ENCODE data around the gene PIK3AP1. TPM values are rescaled to one million over a fixed set of nuclear protein-coding genes. Genes with fewer than 3 reads are reported as not detected.

The PIK3AP1 gene
- total and polyA plus RNA-seq, 2 of the 8 experiments (the other 6 are each of a cell fraction or from before 2014, with no cell fraction given), result 1.9 to 4.5 TPM

GRCh38 chr10:96712662-96713271, 7.5 kb downstream of the PIK3AP1 start:
- Histone ChIP-seq H3K27ac (ENCODE audit: low read depth, low read length) (no peak overlapping the region), H3K56ac (replicated peaks; ENCODE audit: insufficient read length, low read depth, low read length) (no peak overlapping the region), H3K79me1 (ENCODE audit: low read depth, low read length) (no peaks in the 10 kb centered on the region), H3K14ac (ENCODE audit: insufficient read length) (no peak overlapping the region), H3K4me1 (replicated peaks in 1 of 4; ENCODE audit: control insufficient read depth in 3 of 4, insufficient read depth in 4 of 4, low read length in 3 of 4) (no peaks in the 10 kb centered on the region), H2AFZ (ENCODE audit: low read length) (no peak overlapping the region), H2AK5ac (ENCODE audit: low read depth, low read length) (no peak overlapping the region), H4K8ac (ENCODE audit: extremely low read depth, insufficient read depth, low read length) (no peak overlapping the region), H3K4me2 (ENCODE audit: insufficient read depth in 1 of 2, low read depth in 2 of 2, low read length in 2 of 2) (no peak overlapping the region), H3K9me3 (ENCODE audit: insufficient read depth in 2 of 2, low read depth in 1 of 2, low read length in 1 of 2) (no peaks in the 10 kb centered on the region), H3K23me2 (ENCODE audit: low read depth, low read length) (no peaks in the 10 kb centered on the region), H4K91ac (replicated peaks; ENCODE audit: insufficient read length, low read length) (no peak overlapping the region), H3K4ac (replicated peaks; ENCODE audit: insufficient read length, low read depth, low read length) (no peak overlapping the region), H3K18ac (ENCODE audit: extremely low read depth, low read length) (no peak overlapping the region), H3K23ac (ENCODE audit: insufficient read length) (no peak overlapping the region), H2BK15ac (ENCODE audit: low read length) (no peak overlapping the region), H3K4me3 (ENCODE audit: extremely low read depth in 1 of 4, insufficient read depth in 2 of 4, low read depth in 3 of 4, low read length in 4 of 4) (no peak overlapping the region), H3K79me2 (ENCODE audit: control insufficient read depth in 1 of 2, insufficient read depth in 2 of 2, low read length in 2 of 2) (no peaks in the 10 kb centered on the region), H4K5ac (ENCODE audit: insufficient read length, low read depth, low read length) (no peak overlapping the region), H2BK5ac (ENCODE audit: low read depth, low read length) (no peak overlapping the region), H3K27me3 (replicated peaks in 1 of 4; ENCODE audit: control insufficient read depth in 3 of 4, extremely low read depth in 1 of 4, insufficient read depth in 3 of 4, low read length in 3 of 4) (no peaks in the 10 kb centered on the region; a peak in 1 of 7 replicates), H2BK20ac (ENCODE audit: low read length) (no peak overlapping the region), H2BK12ac (ENCODE audit: low read depth, low read length) (no peak overlapping the region), H3K9ac (replicated peaks in 1 of 4; ENCODE audit: extremely low read depth in 1 of 4, low read depth in 3 of 4, low read length in 3 of 4) (no peak overlapping the region), H2BK120ac (replicated peaks; ENCODE audit: low read depth, low read length) (no peak overlapping the region), H3K36me3 (ENCODE audit: control insufficient read depth in 2 of 4, insufficient read depth in 4 of 4, low read length in 3 of 4) (no peaks in the 10 kb centered on the region), H4K20me1 (replicated peaks in 1 of 2; ENCODE audit: control insufficient read depth in 1 of 2, insufficient read depth in 2 of 2, low read length in 2 of 2) (no peaks in the 10 kb centered on the region)
- WGBS, 2 experiments (ENCODE audit: extremely low coverage in 1 of 2, insufficient coverage in 1 of 2, insufficient read length in 1 of 2, insufficient replicate concordance in 2 of 2, low coverage in 1 of 2, low lambda C conversion rate in 2 of 2, missing lambda C conversion rate in 1 of 2), result 95% methylated on average over 10 of the region's 10 CpGs; no CpG with 5 or more reads in 1 of the 2 experiments
- CTCF ChIA-PET (ENCODE audit: partially characterized antibody), result interaction anchor here (0.6 to 1.0 kb wide), 3 partner anchors 241 to 356 kb away, joined by 3 to 4 read pairs (median 3); no protein-coding TSS in a partner anchor
- TF ChIP-seq ATF3 (IDR thresholded peaks at IDR 0.05; ENCODE audit: insufficient read depth, low read depth, low read length) (no peak), SIRT6 (IDR thresholded peaks at IDR 0.05; ENCODE audit: low read length) (no peak), GABPA (IDR thresholded peaks at IDR 0.05; ENCODE audit: borderline replicate concordance, insufficient read depth, low read length) (no peak), KDM4A (IDR thresholded peaks at IDR 0.05; ENCODE audit: low read depth, low read length, severe bottlenecking) (no peak), TAF7 (optimal IDR thresholded peaks at IDR 0.05; ENCODE audit: borderline replicate concordance, low read depth, low read length) (no peak)
- FAIRE-seq (no peak), DNase-seq (ENCODE audit: low read depth in 1 of 2, low spot score in 2 of 2) (no peak)
- POLR2A ChIA-PET (ENCODE audit: partially characterized antibody), result no interaction called here

All from H1 (cell line).